ENCODE data around the gene LIPI.
"Not testable (repeated sequence)": the region's sequence is repeated elsewhere in the genome, so short reads cannot be mapped to it uniquely, and the experiment has no call there.

LIPI gene

GRCh38 chr21:14072761-14073535 lies 137.8 kb downstream of the LIPI start:
- Histone ChIP-seq H3K27ac (ENCODE audit: low read length) (no peak overlapping the region), H3K36me3 (ENCODE audit: control insufficient read depth in 1 of 2, insufficient read depth in 2 of 2, low read length in 2 of 2) (peaks cover 0 to 7% of the 10 kb centered on the region in 2 donors), H3K4me1 (ENCODE audit: control insufficient read depth in 1 of 2, insufficient read depth in 2 of 2, low read length in 2 of 2) (no peaks in the 10 kb centered on the region), H3K27me3 (ENCODE audit: low read depth, low read length) (no peaks in the 10 kb centered on the region), H3K4me3 (ENCODE audit: low read depth in 1 of 2, low read length in 2 of 2) (no peak overlapping the region), H3K9me3 (ENCODE audit: control insufficient read depth in 1 of 2, low read length in 2 of 2) (no peaks in the 10 kb centered on the region)

GRCh38 chr21:14071902-14072734 lies 138.6 kb downstream of the LIPI start:
- no peaks in the 10 kb centered on the region for H3K4me1 ChIP-seq (ENCODE audit: control insufficient read depth in 1 of 2, insufficient read depth in 2 of 2, low read length in 2 of 2)
- peaks cover 0 to 7% of the 10 kb centered on the region in 2 donors for H3K36me3 ChIP-seq (ENCODE audit: control insufficient read depth in 1 of 2, insufficient read depth in 2 of 2, low read length in 2 of 2)
- H3K4me3 ChIP-seq (ENCODE audit: low read depth in 1 of 2, low read length in 2 of 2) = no peak overlapping the region
- no peaks in the 10 kb centered on the region for H3K9me3 ChIP-seq (ENCODE audit: control insufficient read depth in 1 of 2, low read length in 2 of 2)
- H3K27ac ChIP-seq (ENCODE audit: low read length) = no peak overlapping the region
- no peaks in the 10 kb centered on the region for H3K27me3 ChIP-seq (ENCODE audit: low read depth, low read length)

- H3K27me3 ChIP-seq (ENCODE audit: low read depth, low read length) = no peaks in the 10 kb centered on the region
- no peaks in the 10 kb centered on the region for H3K9me3 ChIP-seq (ENCODE audit: control insufficient read depth in 1 of 2, low read length in 2 of 2)
- peaks cover 0 to 7% of the 10 kb centered on the region in 2 donors for H3K36me3 ChIP-seq (ENCODE audit: control insufficient read depth in 1 of 2, insufficient read depth in 2 of 2, low read length in 2 of 2)
- no peaks in the 10 kb centered on the region for H3K4me1 ChIP-seq (ENCODE audit: control insufficient read depth in 1 of 2, insufficient read depth in 2 of 2, low read length in 2 of 2)
- no peak overlapping the region for H3K27ac ChIP-seq (ENCODE audit: low read length)
- H3K4me3 ChIP-seq (ENCODE audit: low read depth in 1 of 2, low read length in 2 of 2) = no peak overlapping the region
Observed at GRCh38 chr21:14070968-14071367, 139.8 kb downstream of the LIPI start.

- H3K4me1 ChIP-seq (ENCODE audit: control insufficient read depth in 1 of 2, insufficient read depth in 2 of 2, low read length in 2 of 2) = no peaks in the 10 kb centered on the region
- H3K36me3 ChIP-seq (ENCODE audit: control insufficient read depth in 1 of 2, insufficient read depth in 2 of 2, low read length in 2 of 2) = peaks cover 0 to 7% of the 10 kb centered on the region in 2 donors
- no peak overlapping the region for H3K27ac ChIP-seq (ENCODE audit: low read length)
- no peaks in the 10 kb centered on the region for H3K27me3 ChIP-seq (ENCODE audit: low read depth, low read length)
- H3K9me3 ChIP-seq (ENCODE audit: control insufficient read depth in 1 of 2, low read length in 2 of 2) = no peaks in the 10 kb centered on the region
- H3K4me3 ChIP-seq (ENCODE audit: low read depth in 1 of 2, low read length in 2 of 2) = no peak overlapping the region
Observed at GRCh38 chr21:14070049-14070893, 140.5 kb downstream of the LIPI start.

GRCh38 chr21:14064296-14064645 lies 146.5 kb downstream of the LIPI start:
- Histone ChIP-seq H3K27me3 (ENCODE audit: low read depth, low read length) (no peaks in the 10 kb centered on the region), H3K27ac (ENCODE audit: low read length) (no peak overlapping the region), H3K36me3 (ENCODE audit: control insufficient read depth in 1 of 2, insufficient read depth in 2 of 2, low read length in 2 of 2) (no peaks in the 10 kb centered on the region), H3K4me1 (ENCODE audit: control insufficient read depth in 1 of 2, insufficient read depth in 2 of 2, low read length in 2 of 2) (no peaks in the 10 kb centered on the region), H3K4me3 (ENCODE audit: low read depth in 1 of 2, low read length in 2 of 2) (no peak overlapping the region), H3K9me3 (ENCODE audit: control insufficient read depth in 1 of 2, low read length in 2 of 2) (peaks cover 0 to 3% of the 10 kb centered on the region in 2 donors)

DNA sequence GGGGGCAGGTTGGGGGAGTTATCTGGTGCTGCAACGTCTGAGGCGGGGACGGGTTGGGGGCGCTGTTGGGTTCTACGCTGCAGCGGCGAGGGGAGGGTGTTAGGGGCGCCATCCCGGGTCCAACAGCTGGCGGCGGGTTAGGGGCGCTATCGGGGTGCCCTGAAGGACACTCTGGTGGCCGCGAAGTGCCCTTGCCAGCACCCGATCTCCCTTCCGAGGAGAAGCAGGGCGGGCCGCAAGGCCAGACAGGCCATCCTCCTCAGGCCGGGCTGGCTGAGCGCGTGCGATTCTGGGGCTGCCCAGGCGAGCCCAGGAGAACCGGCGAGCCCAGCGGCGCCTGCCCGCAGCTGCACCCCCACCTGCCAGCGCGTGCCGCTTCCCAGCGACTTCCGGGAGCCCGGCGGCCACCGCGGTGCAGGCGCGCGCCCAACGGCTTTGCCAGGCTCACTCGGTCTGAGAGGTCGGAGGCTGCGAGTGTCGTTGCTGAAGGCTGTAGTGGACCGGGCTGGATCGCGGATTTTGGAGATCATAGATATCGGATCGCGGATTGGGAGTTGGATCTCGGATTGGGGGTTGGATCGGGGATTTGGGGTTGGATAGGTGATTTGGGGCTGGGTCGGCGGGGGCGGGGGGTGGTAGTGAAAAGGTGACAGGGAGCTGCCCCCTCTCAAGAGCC lies 147.0 kb downstream of the LIPI start:
- not testable (repeated sequence) for H3K4me1 ChIP-seq (ENCODE audit: control insufficient read depth in 1 of 2, insufficient read depth in 2 of 2, low read length in 2 of 2); H3K27me3 ChIP-seq (ENCODE audit: low read depth, low read length); H3K27ac ChIP-seq (ENCODE audit: low read length); H3K36me3 ChIP-seq (ENCODE audit: control insufficient read depth in 1 of 2, insufficient read depth in 2 of 2, low read length in 2 of 2); H3K4me3 ChIP-seq (ENCODE audit: low read depth in 1 of 2, low read length in 2 of 2); H3K9me3 ChIP-seq (ENCODE audit: control insufficient read depth in 1 of 2, low read length in 2 of 2)

- H3K36me3 ChIP-seq (ENCODE audit: control insufficient read depth in 1 of 2, insufficient read depth in 2 of 2, low read length in 2 of 2); H3K9me3 ChIP-seq (ENCODE audit: control insufficient read depth in 1 of 2, low read length in 2 of 2); H3K27ac ChIP-seq (ENCODE audit: low read length); H3K27me3 ChIP-seq (ENCODE audit: low read depth, low read length); H3K4me3 ChIP-seq (ENCODE audit: low read depth in 1 of 2, low read length in 2 of 2); H3K4me1 ChIP-seq (ENCODE audit: control insufficient read depth in 1 of 2, insufficient read depth in 2 of 2, low read length in 2 of 2): not testable (repeated sequence)
Observed at GRCh38 chr21:14062684-14063083, 148.1 kb downstream of the LIPI start.

DNA sequence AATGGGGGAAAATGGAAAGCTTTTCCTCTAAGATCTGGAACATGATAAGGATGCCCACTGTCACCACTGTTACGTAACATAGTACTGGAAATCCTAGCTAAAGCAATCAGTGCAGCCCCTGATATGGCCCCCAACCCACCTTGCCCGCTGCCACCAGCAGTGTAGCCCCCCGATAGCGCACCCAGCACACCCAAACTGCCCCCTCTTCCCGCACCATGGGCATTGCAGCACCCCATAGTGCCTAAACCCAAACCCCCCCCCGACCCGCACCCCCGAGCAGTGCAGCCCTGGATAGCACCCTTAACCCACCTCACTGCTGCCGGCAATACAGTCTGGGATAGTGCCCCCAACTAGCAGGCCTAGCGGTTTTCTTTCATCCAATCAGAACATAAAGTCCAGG lies 148.9 kb downstream of the LIPI start:
- H3K4me1 ChIP-seq (ENCODE audit: control insufficient read depth in 1 of 2, insufficient read depth in 2 of 2, low read length in 2 of 2); H3K36me3 ChIP-seq (ENCODE audit: control insufficient read depth in 1 of 2, insufficient read depth in 2 of 2, low read length in 2 of 2); H3K4me3 ChIP-seq (ENCODE audit: low read depth in 1 of 2, low read length in 2 of 2); H3K27me3 ChIP-seq (ENCODE audit: low read depth, low read length); H3K27ac ChIP-seq (ENCODE audit: low read length); H3K9me3 ChIP-seq (ENCODE audit: control insufficient read depth in 1 of 2, low read length in 2 of 2): not testable (repeated sequence)

DNA sequence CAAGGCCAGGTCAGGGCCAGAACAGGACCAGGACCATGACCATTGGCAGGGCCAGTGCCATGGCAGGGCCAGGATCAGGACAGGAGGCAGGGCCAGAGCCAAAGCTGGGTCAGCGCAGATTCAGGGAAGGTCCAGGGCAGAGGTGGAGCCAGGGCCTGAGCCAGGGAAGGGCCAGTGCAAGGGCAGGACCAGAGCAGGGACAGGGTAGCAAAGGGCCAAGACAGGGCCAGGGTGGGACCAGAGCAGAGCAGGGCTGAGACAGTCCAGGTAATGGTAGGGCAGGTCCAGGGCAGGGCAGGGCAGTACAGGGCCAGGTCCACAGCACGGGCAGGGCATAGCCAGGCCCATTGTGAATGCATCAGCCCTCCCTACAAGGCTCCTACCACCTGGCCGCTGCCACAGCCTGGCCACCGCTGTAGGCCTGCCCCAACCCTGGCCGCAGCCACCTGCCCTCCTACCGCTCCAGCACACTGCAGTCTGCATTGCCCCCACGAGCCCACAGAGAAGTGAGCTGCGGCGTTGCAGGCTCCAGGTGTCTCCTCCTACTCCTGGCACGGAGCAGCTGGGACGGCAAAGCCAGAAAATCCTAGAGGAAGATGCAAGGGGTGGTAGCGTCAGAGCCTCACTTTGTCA lies 151.6 kb downstream of the LIPI start:
- not testable (repeated sequence) for H3K27me3 ChIP-seq (ENCODE audit: low read depth, low read length); H3K27ac ChIP-seq (ENCODE audit: low read length); H3K4me3 ChIP-seq (ENCODE audit: low read depth in 1 of 2, low read length in 2 of 2); H3K9me3 ChIP-seq (ENCODE audit: control insufficient read depth in 1 of 2, low read length in 2 of 2); H3K36me3 ChIP-seq (ENCODE audit: control insufficient read depth in 1 of 2, insufficient read depth in 2 of 2, low read length in 2 of 2); H3K4me1 ChIP-seq (ENCODE audit: control insufficient read depth in 1 of 2, insufficient read depth in 2 of 2, low read length in 2 of 2)

All from muscle layer of duodenum (tissue), 2 donors.